ENCODE results near the gene SRGN.

DNA sequence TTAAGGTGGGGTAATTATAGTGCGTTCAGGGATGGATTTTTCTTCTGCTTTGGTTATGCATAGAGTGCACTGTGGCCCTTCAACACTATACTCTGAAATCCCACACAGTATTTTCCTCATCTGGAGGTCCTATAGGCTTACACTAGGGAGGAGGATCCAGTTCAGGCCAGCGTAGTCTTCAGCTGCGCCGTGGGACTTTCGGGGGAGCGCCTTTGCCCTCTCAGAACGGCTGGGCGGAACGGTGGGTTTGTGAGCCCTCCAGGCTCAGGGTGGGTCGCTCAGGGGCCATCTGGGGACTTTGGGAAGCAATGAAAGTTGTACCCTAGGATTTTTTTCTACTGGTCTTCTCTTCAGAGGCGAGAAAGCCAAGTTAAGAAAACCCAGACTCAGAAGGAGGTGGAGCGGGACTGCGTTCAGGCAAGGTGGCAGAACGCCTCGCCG is 35.4 kb downstream of the SRGN start:
- TF ChIP-seq FOXA1 (IDR thresholded peaks at IDR 0.05) (no peak), FOXM1 (IDR thresholded peaks at IDR 0.05; ENCODE audit: borderline replicate concordance) (no peak), SUZ12 (IDR thresholded peaks at IDR 0.05) (no peak), BHLHE40 (IDR thresholded peaks at IDR 0.05; ENCODE audit: borderline replicate concordance) (no peak), CTBP1 (IDR thresholded peaks at IDR 0.05; ENCODE audit: borderline replicate concordance) (no peak), FOXK2 (IDR thresholded peaks at IDR 0.05) (no peak), ELF4 (IDR thresholded peaks at IDR 0.05) (no peak), ZNF384 (IDR thresholded peaks at IDR 0.05) (no peak), TARDBP (IDR thresholded peaks at IDR 0.05) (no peak), L3MBTL2 (conservative IDR thresholded peaks at IDR 0.05) (no peak), SP1 (IDR thresholded peaks at IDR 0.05) (no peak), ARNT (IDR thresholded peaks at IDR 0.05) (no peak)
- TF ChIP-seq, protein P1, sequence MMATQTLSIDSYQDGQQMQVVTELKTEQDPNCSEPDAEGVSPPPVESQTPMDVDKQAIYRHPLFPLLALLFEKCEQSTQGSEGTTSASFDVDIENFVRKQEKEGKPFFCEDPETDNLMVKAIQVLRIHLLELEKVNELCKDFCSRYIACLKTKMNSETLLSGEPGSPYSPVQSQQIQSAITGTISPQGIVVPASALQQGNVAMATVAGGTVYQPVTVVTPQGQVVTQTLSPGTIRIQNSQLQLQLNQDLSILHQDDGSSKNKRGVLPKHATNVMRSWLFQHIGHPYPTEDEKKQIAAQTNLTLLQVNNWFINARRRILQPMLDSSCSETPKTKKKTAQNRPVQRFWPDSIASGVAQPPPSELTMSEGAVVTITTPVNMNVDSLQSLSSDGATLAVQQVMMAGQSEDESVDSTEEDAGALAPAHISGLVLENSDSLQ (IDR thresholded peaks at IDR 0.05), result no peak

Data from HEK293T (cell line).